B cell (primary cell): ENCODE results near the gene REM2. TPM values are rescaled to one million over a fixed set of nuclear protein-coding genes. Genes with fewer than 3 reads are reported as not detected.
"Not testable (repeated sequence)": the region's sequence is repeated elsewhere in the genome, so short reads cannot be mapped to it uniquely, and the experiment has no call there.

Experiments used
- ATAC-seq: fragments of 200-7000 bp; cut with Tn5 transposase; one replicate; pipeline ENCODE4 v1.10.0; 2021; ENCODE audit warnings: low read depth, mild to moderate bottlenecking, moderate number of reproducible peaks, moderate library complexity
- CTCF ChIA-PET: fragments of 350-600 bp; sonication (Branson Sonifier 250); formaldehyde crosslinking; loops from one replicate; lab custom pipeline; 2021; ENCODE audit warnings: antibody characterized with exemption, inconsistent platforms; lab: Charles Lee
- POLR2A ChIA-PET: fragments of 350-600 bp; sonication (Branson Sonifier 250); formaldehyde crosslinking; loops from one replicate; lab custom pipeline; 2021; ENCODE audit warnings: antibody characterized with exemption; lab: Charles Lee
- DNase-seq: peaks from one replicate; pipeline ENCODE4 v3.0.0; 2013
- H2AFZ ChIP-seq: 2 replicates; pipeline ENCODE4 v1.6.1; 2012; ENCODE audit warnings: mild to moderate bottlenecking, low read depth, low read length; ENCODE audit not compliant: insufficient read depth, poor library complexity, severe bottlenecking
- H3K27ac ChIP-seq, 2 donors: 1 replicate in 1 of 2; 2 replicates in 1 of 2; pipeline ENCODE4 v1.5.1; 2012 to 2013; ENCODE audit warnings: low read length in 2 of 2, mild to moderate bottlenecking in 2 of 2, moderate library complexity in 1 of 2
- H3K27me3 ChIP-seq, 4 experiments: fragments of 200-600 bp in 1 of 4; sonication (generic) in 1 of 4; replicated peaks in 1 of 4; 1 replicate in 2 of 4; 2 replicates in 2 of 4; pipeline versions ENCODE4 v1.6.1 to v1.7.0; 2013 to 2016; ENCODE audit warnings: low read length in 3 of 4, mild to moderate bottlenecking in 2 of 4, mixed read lengths in 1 of 4, moderate library complexity in 1 of 4; ENCODE audit not compliant: insufficient read depth in 4 of 4, control insufficient read depth in 3 of 4; ENCODE audit errors: control extremely low read depth in 1 of 4
- H3K36me3 ChIP-seq, 2 experiments: replicated peaks in 1 of 2; 1 replicate in 1 of 2; 2 replicates in 1 of 2; pipeline versions ENCODE4 v1.6.1 to v1.7.1; 2013; ENCODE audit warnings: low read length in 1 of 2; ENCODE audit not compliant: insufficient read depth in 2 of 2, control insufficient read depth in 1 of 2; ENCODE audit errors: control extremely low read depth in 1 of 2, extremely low read depth in 1 of 2
- H3K4me1 ChIP-seq, 2 donors: fragments of 200-600 bp in 1 of 2; sonication (generic) in 1 of 2; 1 replicate in 1 of 2; 2 replicates in 1 of 2; pipeline versions ENCODE4 v1.5.1 to v1.6.1; 2013 to 2017; ENCODE audit warnings: low read length in 2 of 2; ENCODE audit not compliant: control insufficient read depth in 2 of 2, insufficient read depth in 2 of 2
- H3K4me2 ChIP-seq: replicated peaks from 2 replicates; pipeline ENCODE3; 2012; ENCODE audit warnings: mild to moderate bottlenecking, low read depth, low read length; ENCODE audit not compliant: poor library complexity, severe bottlenecking
- H3K4me3 ChIP-seq, 5 experiments: fragments of 200-600 bp in 1 of 5; sonication (generic) in 1 of 5; 1 replicate in 3 of 5; 2 replicates in 2 of 5; pipeline versions ENCODE4 v1.5.1 to v1.7.0; 2011 to 2016; ENCODE audit warnings: low read length in 4 of 5, mild to moderate bottlenecking in 4 of 5, low read depth in 2 of 5, control low read depth in 1 of 5, moderate library complexity in 1 of 5; ENCODE audit not compliant: insufficient read depth in 1 of 5; ENCODE audit errors: control extremely low read depth in 1 of 5, extremely low read depth in 1 of 5
- H3K79me2 ChIP-seq: fragments of 200-600 bp; sonication (generic); one replicate; pipeline ENCODE4 v1.6.0; 2016; ENCODE audit warnings: low read length; ENCODE audit not compliant: control insufficient read depth, insufficient read depth
- H3K9ac ChIP-seq: fragments of 200-600 bp; sonication (generic); 2 replicates; pipeline ENCODE4 v1.6.1; 2017; ENCODE audit warnings: mild to moderate bottlenecking, low read length, moderate library complexity
- H3K9me3 ChIP-seq, 3 donors: one replicate each; pipeline versions ENCODE4 v1.6.1 to v1.7.1; 2013; ENCODE audit warnings: low read length in 2 of 3; ENCODE audit not compliant: control insufficient read depth in 2 of 3, insufficient read depth in 1 of 3; ENCODE audit errors: control extremely low read depth in 1 of 3
- H4K20me1 ChIP-seq: 2 replicates; pipeline ENCODE4 v1.6.0; 2012; ENCODE audit warnings: mild to moderate bottlenecking, low read length; ENCODE audit not compliant: insufficient read depth, control insufficient read depth, poor library complexity, severe bottlenecking
- H3K27ac Mint-ChIP-seq: one replicate; pipeline ENCODE4 v1.8.0; 2021; ENCODE audit warnings: mixed read lengths
- H3K27me3 Mint-ChIP-seq: one replicate; pipeline ENCODE4 v1.8.0; 2021; ENCODE audit warnings: mixed read lengths
- H3K4me1 Mint-ChIP-seq: one replicate; pipeline ENCODE4 v1.8.0; 2021; ENCODE audit warnings: mixed read lengths
- H3K4me3 Mint-ChIP-seq: one replicate; pipeline ENCODE4 v1.8.0; 2021; ENCODE audit warnings: mixed read lengths
- H3K9me3 Mint-ChIP-seq: one replicate; pipeline ENCODE4 v1.8.0; 2022; ENCODE audit warnings: mixed read lengths; ENCODE audit not compliant: insufficient read depth
- CTCF ChIP-seq: fragments of 200-600 bp; IDR thresholded peaks from one replicate; pipeline ENCODE4 v1.8.0; 2022; ENCODE audit warnings: antibody characterized with exemption, mild to moderate bottlenecking
- EZH2 ChIP-seq: IDR thresholded peaks from 2 replicates; pipeline ENCODE4 v1.6.1; 2012; ENCODE audit warnings: borderline replicate concordance, low read depth, mild to moderate bottlenecking, moderate library complexity, low read length; ENCODE audit not compliant: insufficient read depth, poor library complexity, severe bottlenecking
- WGBS: methylation state at CpG from one replicate; pipeline ENCODE4 v1.1.5; 2013; ENCODE audit warnings: missing lambda C conversion rate; ENCODE audit not compliant: insufficient coverage; 5-methylcytosine and 5-hydroxymethylcytosine counted together
- intact Hi-C: fragments of 100-400 bp; cut with micrococcal nuclease; formaldehyde crosslinking; loops from one replicate; pipeline ENCODE4 v1.10.0; 2022
- polyA plus RNA-seq: library from polyadenylated mRNA; depleted of rRNA; stranded (reverse); fragments of >200 nt; gene quantifications from 2 replicates; pipeline ENCODE4 v1.2.3, GENCODE V29; 2012
- total RNA-seq, 2 donors: library from RNA; stranded (reverse); fragments of 120-200 nt in 1 of 2; gene quantifications; 1 replicate in 1 of 2; 2 replicates in 1 of 2; pipeline versions ENCODE4 v1.2.3 to v1.2.4, GENCODE V29; 2013 to 2022

REM2 gene
- total and polyA plus RNA-seq, 2 donors (not counting 1 experiment from before 2014, with no cell fraction given): 5.6 to 12.9 TPM

DNA sequence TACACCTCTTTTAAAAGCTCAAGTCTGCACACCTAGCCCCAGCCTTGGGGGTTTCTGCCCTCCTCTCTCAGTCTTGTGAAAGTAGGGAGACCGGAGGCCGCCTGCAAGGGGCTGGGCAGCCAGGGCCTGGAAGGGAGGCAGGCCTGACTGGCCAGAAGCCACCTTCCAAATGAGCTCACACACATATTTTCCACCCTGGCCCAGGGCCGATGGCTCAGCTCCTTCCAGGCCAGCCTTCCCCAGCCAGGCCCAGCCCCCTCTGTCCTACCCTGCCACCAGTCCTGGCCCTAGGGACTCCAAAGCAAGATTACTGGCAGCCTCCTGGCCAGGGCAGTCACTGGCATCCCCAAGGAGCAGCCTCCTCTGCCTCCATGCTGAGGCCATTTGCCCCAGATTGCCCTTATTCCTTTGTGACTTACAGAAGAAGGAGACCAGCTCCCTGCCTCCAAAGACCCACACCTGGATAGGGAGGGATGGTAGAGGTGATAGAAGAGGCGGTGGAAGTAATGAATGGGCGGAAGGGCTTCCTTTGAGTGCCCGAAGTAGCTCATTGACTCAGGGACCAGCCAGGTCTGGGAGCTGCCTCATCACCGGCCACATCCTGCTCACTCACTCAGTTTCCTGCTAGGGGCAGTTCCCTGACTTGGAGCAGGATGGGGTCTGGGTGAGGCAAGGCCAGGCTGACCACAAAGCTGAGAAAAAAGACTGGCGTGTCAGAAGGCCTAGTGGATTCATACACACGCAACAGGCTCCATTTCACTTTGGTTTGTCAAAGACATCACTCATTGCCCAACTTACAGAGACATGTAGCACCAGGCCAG, 31.9 kb upstream of the REM2 start:
- no peaks in the 10 kb centered on the region for H3K36me3 ChIP-seq
- Mint-ChIP-seq H3K27me3 (peaks cover 10% of the 10 kb centered on the region), H3K27ac (no peak overlapping the region), H3K9me3 (no peaks in the 10 kb centered on the region), H3K4me1 (peaks cover 6% of the 10 kb centered on the region), H3K4me3 (no peak overlapping the region)
- no peak overlapping the region for H2AFZ ChIP-seq
- H3K4me3 ChIP-seq: no peak overlapping the region
- H3K27ac ChIP-seq: no peak overlapping the region
- WGBS: 82% methylated on average over 6 of the region's 9 CpGs
- DNase-seq: no peak
- peaks cover 0 to 8% of the 10 kb centered on the region in 2 donors for H3K4me1 ChIP-seq
- TF ChIP-seq CTCF (no peak), EZH2 (no peak)
- no peak overlapping the region for H3K9ac ChIP-seq
- H4K20me1 ChIP-seq: no peaks in the 10 kb centered on the region
- H3K79me2 ChIP-seq: no peaks in the 10 kb centered on the region
- H3K27me3 ChIP-seq: peaks cover 0 to 16% (median 0%) of the 10 kb centered on the region in 4 experiments
- POLR2A ChIA-PET: interaction anchor here (0.7 kb wide), 1 partner anchor 85 kb away, joined by 3 read pairs; the partner anchor contains the start of gene OXA1L
- CTCF ChIA-PET: interaction anchor here (0.6 to 12.0 kb wide), 25 partner anchors 12 to 467 kb away, joined by 3 to 207 read pairs (median 8); partner anchors contain the start of genes DAD1, MMP14 and MRPL52
- no peak overlapping the region for H3K4me2 ChIP-seq
- no peaks in the 10 kb centered on the region for H3K9me3 ChIP-seq
- ATAC-seq: no peak
- intact Hi-C loops: loop anchor here (5.0 to 10.0 kb wide), 2 partner anchors 254 to 536 kb away; partner anchors contain the start of gene ABHD4

DNA sequence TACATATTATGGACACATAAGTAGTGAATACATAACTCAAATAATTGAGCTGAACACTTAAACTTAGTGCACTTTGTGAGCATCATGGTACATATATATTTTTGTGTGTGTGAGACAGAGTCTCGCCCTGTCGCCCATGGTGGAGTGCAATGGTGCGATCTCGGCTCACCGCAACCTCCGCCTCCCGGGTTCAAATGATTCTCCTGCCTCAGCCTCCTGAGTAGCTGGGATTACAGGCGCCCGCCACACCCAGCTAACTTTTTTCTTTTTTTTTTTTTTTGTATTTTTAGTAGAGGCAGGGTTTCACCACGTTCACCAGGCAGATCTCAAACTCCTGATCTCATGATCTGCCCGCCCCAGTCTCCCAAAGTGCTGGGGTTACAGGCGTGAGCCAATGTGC, 30.8 kb upstream of the REM2 start:
- H3K4me1 Mint-ChIP-seq, ATAC-seq, H3K36me3 ChIP-seq, H3K4me2 ChIP-seq, H3K9me3 Mint-ChIP-seq, H2AFZ ChIP-seq, H3K4me1 ChIP-seq, H3K27me3 Mint-ChIP-seq, H3K9me3 ChIP-seq, H3K27ac Mint-ChIP-seq, H3K27me3 ChIP-seq, DNase-seq, H3K9ac ChIP-seq, H3K4me3 ChIP-seq, H4K20me1 ChIP-seq, H3K79me2 ChIP-seq, H3K27ac ChIP-seq, H3K4me3 Mint-ChIP-seq: not testable (repeated sequence)
- ChIA-PET POLR2A (interaction anchor here (0.6 to 1.4 kb wide), 3 partner anchors 29 to 86 kb away, joined by 4 to 5 read pairs (median 5); partner anchors contain the start of gene OXA1L), CTCF (interaction anchor here (0.6 to 12.0 kb wide), 43 partner anchors 10 to 532 kb away, joined by 3 to 207 read pairs (median 10); partner anchors contain the start of genes DAD1, LRP10, MMP14 and MRPL52)
- no CpG with 5 or more reads among the region's 12 CpGs for WGBS
- intact Hi-C loops: loop anchor here (2.0 to 10.0 kb wide), 3 partner anchors 139 to 537 kb away; partner anchors contain the start of gene ABHD4
